ENCODE results near the gene SLC8B1. TPM values are rescaled to one million over a fixed set of nuclear protein-coding genes. Genes with fewer than 3 reads are reported as not detected.

Gene SLC8B1
- total and polyA plus RNA-seq, 2 of the 4 experiments (the other 2 are of a cell fraction), result 4.1 to 10.2 TPM

GRCh38 chr12:113351089-113351488 lies 16.2 kb upstream of the SLC8B1 start:
- Histone ChIP-seq H2AK5ac (ENCODE audit: low read depth, low read length) (no peak overlapping the region), H2BK5ac (ENCODE audit: low read depth, low read length, poor library complexity, severe bottlenecking) (no peak overlapping the region), H3K36me3 (ENCODE audit: control insufficient read depth, insufficient read depth, low read length) (no peaks in the 10 kb centered on the region), H3K9me1 (ENCODE audit: insufficient read depth, low read length) (no peaks in the 10 kb centered on the region), H3K23ac (ENCODE audit: low read depth, low read length) (no peak overlapping the region), H2AK9ac (replicated peaks; ENCODE audit: low read depth, low read length, poor library complexity) (no peak overlapping the region), H2BK20ac (ENCODE audit: low read depth, low read length) (no peak overlapping the region), H3K18ac (ENCODE audit: low read depth, low read length) (no peak overlapping the region), H3K4me2 (ENCODE audit: low read depth, low read length) (no peak overlapping the region), H3K4me3 (ENCODE audit: insufficient read depth, low read depth, low read length) (no peak overlapping the region), H3K79me1 (ENCODE audit: low read depth in 1 of 2, low read length in 2 of 2) (no peaks in the 10 kb centered on the region), H4K5ac (ENCODE audit: low read depth, low read length) (no peak overlapping the region), H2BK15ac (ENCODE audit: low read depth, low read length) (no peak overlapping the region), H3K9me3 (ENCODE audit: control insufficient read depth, insufficient read depth, low read length) (no peaks in the 10 kb centered on the region), H4K8ac (ENCODE audit: low read depth in 2 of 2, low read length in 2 of 2) (no peak overlapping the region), H3K27me3 (ENCODE audit: control insufficient read depth, insufficient read depth, low read length) (peaks cover 9% of the 10 kb centered on the region; the same call in 1 of the 2 replicates), H3K56ac (ENCODE audit: extremely low read depth, insufficient read depth, low read length) (no peak overlapping the region), H3K14ac (replicated peaks; ENCODE audit: low read depth, low read length) (no peak overlapping the region), H2BK120ac (ENCODE audit: low read depth, low read length) (no peak overlapping the region), H3K9ac (ENCODE audit: low read depth, low read length) (no peak overlapping the region), H4K20me1 (ENCODE audit: insufficient read depth, low read length) (no peaks in the 10 kb centered on the region), H3K4me1 (ENCODE audit: control insufficient read depth, insufficient read depth, low read length) (no peaks in the 10 kb centered on the region; the same call in 1 of the 2 replicates), H4K91ac (ENCODE audit: insufficient read depth, low read depth, low read length) (no peak overlapping the region), H3K4ac (ENCODE audit: low read depth, low read length) (no peak overlapping the region), H3K27ac (ENCODE audit: insufficient read depth, low read length) (no peak overlapping the region), H2AFZ (replicated peaks; ENCODE audit: low read length, poor library complexity) (no peak overlapping the region)
- intact Hi-C loops (cut with micrococcal nuclease) (loop anchor here (10.0 kb wide), 1 partner anchor 156 kb away; no protein-coding TSS in a partner anchor), in situ Hi-C loops (cut with MboI; ENCODE audit: low sequenced_read_pairs) (no loop called here), dilution Hi-C loops (cut with HindIII; ENCODE audit: low sequenced_read_pairs, unreplicated experiment) (no loop called here)
- TF ChIP-seq NFE2L2 (IDR thresholded peaks at IDR 0.05; ENCODE audit: low read depth, low read length) (no peak), SMC3 (IDR thresholded peaks at IDR 0.05; ENCODE audit: low read depth, low read length) (no peak), BHLHE40 (IDR thresholded peaks at IDR 0.05; ENCODE audit: low read depth, low read length) (no peak), MAZ (IDR thresholded peaks at IDR 0.05; ENCODE audit: borderline replicate concordance, low read depth, low read length) (no peak)
- DNase-seq (no peak), ATAC-seq (ENCODE audit: low read depth) (no peak)
- no TSS peak for BruUV-seq (replicated peaks)
- ChIA-PET CTCF (no interaction called here), POLR2A (ENCODE audit: unreplicated experiment) (no interaction called here)

Measured in IMR-90 (cell line).